ENCODE measurements around the gene ETV3L. TPM values are rescaled to one million over a fixed set of nuclear protein-coding genes. Genes with fewer than 3 reads are reported as not detected.
A peak's percentile ranks its signal among the peaks of the same experiment; 100 is the strongest.

ETV3L gene
- not detected for polyA plus RNA-seq (ENCODE audit: insufficient read length)
- long read RNA-seq, donor 1: 0 reads
- long read RNA-seq, donor 2: 0 reads
- long read RNA-seq, donor 3: 0 reads
- long read RNA-seq, donor 4: 0 reads
- long read RNA-seq, donor 5: 0 reads
- long read RNA-seq, donor 6: 0 reads
- long read RNA-seq, donor 7: 0 reads
- long read RNA-seq, donor 8: 0 reads

DNA sequence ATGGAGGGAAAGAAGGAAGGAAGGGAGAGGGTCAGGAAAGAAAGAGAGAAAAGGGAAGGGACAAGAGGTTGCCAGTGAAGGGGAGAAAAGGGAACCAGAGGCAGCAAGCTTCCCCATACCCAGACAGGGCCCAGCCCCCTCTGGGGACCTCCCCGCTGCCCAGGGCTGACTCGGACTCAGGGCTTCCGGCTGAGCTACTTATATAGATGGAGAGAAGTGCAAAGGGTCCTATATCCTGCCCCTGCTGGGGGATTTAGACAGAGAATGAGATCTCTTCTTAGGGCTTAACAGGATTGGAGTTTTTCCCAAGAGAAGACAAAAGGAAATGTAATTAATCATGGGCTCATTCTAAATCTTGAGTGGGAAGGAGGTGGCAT lies at the start of gene ETV3L:
Gene ETV3L (minus strand): TSS at position 176 of the 377 bp plus-strand sequence. CDS start 285 bp downstream, outside the sequence.
- no peak for DNase-seq

DNA sequence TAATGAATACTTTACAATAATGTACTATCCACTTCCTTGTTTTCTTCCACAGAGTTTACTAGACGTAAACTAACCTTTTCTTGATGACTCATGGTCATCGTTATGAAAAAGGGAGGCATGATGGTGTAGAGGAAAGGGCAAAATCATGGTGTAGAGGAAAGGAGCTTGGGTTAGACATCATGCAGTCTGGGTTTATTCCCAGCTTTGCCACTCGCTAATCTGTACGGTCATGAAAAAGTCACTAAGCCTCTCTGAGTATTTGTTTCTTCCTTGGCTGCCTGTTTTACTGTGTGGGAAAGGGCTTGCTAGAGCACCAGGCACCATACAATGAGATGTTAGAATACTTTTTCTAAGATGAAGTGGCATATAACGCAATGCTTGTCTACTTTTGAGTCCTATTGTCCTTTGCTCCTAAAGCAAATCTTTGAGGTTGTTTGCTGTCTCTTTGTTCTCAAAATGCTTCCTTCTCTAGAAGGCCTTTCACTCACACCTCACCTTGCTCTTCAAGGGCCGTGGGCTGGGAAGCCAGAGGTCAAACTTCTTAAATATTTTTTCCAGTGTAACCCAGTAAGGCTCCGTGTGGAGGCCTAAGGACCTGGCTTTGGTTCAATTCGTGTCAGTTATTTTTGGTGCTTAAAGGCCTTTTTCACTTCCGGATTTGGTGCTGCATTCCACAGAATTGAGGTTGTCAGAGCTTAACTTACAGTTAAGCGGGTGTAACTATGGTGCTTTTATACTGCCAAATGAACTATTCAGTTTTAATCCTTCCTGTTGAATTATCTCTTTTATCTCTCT lies 48.5 kb upstream of the ETV3L start:
- DNase-seq: no peak

DNA sequence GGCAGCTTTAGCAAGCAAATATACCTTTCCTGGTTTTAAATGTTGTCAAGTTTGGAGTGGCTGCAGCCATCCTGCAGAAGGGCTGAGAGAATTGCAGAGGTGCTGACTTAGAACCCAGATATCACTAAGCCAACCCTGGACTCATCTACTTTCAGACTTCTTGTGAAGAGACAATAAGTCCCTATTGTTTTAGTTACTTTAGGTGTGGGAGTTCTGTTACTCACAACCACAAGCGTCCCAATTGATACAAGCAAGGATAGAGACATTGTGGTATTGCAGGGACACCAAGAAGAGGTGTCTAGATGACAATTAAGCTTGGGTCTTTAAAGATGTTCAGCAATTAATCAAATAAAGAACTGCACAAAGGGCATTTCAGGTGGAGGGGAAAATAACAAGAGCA lies 47.4 kb upstream of the ETV3L start:
- DNase-seq: no peak

DNA sequence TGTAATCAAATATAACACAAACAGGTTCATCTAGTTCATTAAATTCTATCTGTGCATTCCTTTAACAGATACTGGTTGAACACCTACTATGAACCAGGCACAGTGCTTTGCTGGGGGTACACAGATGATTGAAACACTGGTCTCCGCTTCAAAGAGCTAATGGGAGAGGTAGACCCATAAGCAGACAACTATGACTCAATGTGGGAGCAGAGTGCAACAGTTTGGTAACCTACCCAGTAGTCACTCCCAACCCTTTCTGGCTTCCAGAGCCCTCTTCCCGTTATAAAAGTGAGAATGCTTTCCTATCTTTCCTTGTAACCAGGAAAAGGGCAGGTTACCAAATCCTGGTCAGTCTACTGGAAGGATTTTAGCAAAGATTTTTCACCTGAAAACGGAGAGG lies 46.6 kb upstream of the ETV3L start:
- DNase-seq: no peak

DNA sequence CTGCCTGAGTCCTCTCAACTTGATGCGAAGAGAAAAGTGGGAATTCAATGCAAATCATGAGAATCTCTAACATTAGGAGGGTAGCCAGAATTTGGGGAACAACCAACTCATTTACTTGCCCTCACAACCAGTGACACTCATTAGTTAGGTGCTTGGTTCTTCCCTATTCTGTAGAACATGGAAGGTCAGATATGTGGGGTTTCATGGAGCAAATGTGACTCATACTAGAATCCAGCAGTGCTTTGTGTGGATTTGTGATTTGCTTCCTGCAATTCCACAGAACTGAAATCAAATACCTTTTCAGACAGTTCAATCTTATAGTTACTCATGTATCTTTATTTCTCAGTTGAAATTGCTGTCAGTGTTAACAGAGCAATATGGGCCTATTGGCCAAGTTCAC lies 45.5 kb upstream of the ETV3L start:
- no peak for DNase-seq

DNA sequence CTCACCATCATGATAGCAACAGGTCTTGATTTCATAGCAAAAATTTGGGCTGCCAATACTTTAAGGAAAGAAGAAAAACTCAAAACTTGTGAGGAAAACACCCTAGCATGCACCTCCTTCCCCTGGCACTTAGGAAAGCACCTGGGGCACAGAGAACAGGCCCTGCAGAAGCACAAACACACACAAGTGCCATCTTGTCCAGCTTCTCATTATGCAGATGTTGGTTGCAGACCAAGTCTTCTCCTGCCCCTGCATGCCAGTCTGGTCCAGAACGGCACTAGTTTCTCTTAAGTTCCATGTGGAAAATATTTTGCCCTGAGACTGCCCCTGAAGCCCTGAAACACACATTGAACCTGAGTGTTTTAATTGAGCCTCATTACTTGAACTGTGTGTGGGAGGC lies 44.9 kb upstream of the ETV3L start:
- DNase-seq: no peak

DNA sequence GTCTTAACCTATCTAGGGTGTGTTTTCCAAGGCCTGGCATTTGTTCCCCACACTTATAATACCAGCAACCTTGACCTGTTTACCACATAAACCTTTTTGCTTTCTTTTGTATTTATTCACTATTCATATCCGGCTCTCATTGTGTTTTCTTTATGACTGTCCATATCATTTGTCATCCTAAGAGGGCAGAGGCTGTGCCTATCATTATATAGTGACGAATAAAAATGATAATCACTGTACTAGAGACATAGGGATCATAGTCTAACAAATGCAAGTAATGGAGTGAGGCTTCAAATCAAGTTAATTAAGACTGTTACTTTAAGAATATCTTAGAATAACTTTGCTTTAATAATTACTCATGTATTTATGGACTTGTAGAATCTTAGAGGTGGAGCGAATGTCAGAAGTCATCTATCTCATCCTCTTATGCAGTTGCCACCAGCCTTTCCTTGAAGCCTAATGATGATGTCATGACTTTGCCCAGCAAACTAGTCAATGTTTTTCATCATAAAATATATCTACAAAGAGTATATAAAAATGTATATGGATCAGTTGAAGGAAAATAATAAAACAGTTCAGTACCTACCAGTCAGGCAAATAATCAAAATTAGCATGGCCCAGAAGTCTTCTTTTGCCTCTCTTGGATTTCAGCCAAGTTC lies 43.3 kb upstream of the ETV3L start:
- DNase-seq: no peak

DNA sequence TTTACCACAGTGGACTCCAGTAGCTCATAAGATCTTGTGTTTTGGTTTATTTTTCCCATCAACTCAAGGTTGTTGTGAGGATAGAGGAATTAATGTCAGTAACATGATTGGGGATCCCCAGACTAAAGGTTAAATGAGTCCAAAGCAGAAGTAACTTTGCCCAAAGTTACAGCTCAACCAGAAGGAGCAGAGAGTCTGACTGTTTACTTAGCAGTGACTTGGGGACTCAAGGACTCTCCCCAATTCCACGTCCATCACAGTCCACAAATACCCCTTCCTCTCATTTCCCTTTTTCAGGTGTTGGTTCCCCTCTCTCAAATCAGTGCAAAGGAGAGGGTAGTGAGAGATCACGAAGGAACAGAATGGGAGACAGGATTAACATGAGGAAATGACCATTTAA lies 42.6 kb upstream of the ETV3L start:
- no peak for DNase-seq

DNA sequence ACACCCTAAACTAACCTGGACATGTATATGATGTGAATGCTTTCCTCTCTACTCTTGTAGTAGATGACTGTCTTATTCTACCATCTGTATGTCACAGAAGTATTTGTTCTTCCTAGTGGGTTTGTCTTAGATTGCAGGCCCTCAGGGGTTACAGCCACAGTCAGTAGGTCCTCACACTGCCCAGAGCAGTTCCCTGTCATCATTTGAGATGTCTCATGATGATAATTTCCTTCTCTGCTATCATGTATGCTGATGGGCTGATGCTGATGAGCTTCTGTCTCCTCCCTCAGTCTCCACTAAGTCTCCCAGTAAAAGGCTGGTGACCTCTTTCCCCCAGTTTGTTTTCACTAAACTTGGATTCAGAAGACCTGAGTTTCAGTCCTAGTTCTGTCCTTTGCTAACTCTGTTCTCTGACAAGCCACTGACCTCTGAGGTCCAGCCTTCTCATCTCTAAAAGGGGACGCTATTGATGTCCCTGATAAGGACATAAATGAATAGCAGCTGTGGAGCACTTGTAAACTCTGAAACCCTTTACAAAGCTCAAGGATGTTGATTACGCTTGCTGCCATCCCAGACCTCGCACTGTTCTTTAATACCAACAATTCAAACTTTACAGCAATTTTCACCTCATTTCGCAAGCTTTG lies 41.7 kb upstream of the ETV3L start:
- DNase-seq: no peak

DNA sequence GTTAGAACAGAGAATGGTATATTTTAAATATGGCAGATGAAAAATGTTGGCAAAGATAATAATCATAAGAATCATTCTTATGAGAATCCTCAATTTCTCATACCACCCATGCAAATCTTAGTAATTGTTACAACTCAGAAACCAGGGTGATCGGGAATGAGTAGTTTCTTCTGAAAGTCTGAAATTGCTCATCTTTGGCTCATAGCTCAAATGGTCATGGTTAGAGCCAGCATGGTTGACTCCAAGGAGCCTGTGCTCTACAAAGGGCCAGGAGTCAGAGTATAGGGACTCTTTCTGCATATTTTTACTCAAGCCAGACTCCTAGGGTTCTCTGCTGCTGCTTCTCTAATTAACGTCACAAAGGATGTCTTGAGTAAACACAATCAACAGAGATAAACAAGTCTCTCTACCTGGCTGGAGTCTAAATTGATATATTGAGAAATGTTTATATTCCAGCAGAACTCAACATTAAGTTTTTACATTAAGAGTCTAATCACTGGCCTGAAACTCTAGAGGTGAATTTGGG lies 40.5 kb upstream of the ETV3L start:
- no peak for DNase-seq

DNA sequence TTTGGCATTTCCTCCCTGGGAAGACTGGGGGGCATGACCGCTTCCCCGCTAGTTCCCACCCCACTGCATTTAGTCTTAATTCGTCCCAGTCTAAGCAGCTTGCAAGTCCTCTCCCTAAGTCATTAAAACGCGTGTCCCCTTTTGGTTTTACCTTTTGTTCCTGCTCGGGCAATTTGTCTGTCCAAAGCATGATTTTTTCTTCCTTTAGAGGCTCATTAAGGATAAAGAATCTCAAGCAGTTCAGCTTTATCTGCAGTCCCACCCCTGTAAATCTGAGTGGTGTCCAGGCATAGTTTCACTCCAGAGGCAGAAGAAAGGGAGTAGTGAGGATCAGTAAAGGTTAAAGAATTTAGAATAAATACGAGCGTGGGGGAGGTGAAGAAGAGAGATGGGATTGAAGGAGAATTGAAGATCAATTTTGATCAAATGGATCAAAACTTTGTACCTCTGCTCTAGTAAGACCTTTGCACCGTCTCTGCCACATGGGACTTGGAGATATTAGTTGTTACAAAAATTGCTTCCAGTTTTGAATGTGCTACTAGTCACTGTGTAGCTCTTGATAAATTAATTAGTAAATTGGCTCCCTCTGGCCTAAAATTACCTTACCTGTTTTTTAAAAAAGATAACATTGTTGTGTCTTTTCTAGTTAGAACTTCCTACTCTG lies 39.6 kb upstream of the ETV3L start:
- DNase-seq: no peak

DNA sequence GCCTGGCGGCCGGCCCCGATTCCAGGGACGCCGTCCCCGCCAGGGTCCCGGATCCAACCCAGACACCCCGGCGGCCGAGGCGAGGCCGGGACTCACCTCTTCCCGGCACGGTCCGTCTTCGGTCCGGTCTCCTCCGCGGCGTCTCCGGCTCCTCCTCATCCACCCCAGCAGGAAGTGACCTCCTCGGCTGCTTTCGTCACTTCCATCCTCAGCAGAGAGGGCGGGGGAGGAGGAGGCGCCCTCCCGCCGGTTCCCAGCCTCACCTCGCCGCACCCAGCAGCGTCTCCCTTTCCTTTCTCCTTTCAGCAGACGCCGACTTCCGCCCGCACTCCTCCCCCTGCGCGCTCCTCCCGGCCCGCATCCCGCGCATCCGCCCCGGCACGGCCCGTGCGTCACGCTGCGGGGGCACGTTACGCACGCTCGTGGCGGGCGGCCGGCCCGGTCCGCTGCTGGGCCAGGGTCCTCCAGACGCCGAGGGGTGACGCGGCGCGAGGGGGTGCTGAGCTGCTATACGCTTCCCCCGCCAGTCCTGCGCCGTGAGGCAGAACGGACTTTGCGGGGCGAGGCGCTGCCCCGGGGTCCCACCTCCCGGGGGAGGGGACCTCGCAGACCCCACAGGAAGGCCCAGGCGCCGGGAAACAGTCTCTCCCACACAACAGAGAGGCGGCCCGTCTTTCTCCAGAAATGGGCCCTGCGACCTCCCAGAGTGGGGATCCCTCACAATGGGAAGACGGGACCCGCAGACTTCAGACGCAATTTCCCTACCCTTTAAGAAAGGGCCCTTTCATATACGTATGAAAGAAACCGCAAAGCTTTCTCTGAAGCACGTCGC lies 38.8 kb upstream of the ETV3L start, which contains the start of gene ETV3:
Gene ETV3 (minus strand): TSS at position 176 of the 832 bp plus-strand sequence. CDS start 2,043 bp downstream, outside the sequence.
- DNase-seq: peak; percentile 90

DNA sequence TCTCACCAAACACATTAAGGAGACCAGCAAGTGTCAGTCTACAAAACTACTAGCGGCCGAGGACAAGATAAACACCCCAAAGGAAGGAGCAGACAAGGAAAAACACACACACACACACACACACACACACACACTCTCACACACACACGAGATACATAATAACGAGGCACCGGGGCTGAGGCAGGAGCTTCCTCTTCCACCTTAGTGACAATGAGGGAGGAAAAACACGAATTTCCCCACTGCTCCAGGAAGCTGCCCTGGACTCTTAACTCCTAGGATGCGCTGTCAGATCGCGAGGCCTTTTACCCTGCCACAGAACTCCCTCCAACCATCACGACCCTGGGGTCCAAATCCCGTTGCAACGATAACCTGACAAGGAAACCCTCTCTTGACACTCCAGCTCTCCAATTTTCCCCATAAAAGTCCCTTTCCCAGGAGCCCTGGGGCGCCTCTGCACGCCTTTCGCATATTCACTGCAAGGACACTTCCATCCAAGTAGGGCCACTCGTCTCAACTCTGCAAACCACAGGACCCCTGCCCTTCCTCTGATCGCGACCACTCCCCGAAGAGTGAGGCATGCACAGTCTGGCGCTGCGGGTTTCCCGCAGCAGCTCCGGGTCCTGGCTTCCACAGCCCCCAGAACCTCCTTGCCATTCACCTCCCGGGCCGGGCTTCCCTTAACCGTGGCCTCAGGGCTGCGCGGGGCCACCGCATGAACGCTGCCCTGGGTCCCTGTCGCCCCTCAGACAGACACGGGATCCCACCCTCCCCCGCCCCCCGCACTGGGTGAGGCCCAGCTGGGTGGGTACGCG lies 38.0 kb upstream of the ETV3L start:
- no peak for DNase-seq

DNA sequence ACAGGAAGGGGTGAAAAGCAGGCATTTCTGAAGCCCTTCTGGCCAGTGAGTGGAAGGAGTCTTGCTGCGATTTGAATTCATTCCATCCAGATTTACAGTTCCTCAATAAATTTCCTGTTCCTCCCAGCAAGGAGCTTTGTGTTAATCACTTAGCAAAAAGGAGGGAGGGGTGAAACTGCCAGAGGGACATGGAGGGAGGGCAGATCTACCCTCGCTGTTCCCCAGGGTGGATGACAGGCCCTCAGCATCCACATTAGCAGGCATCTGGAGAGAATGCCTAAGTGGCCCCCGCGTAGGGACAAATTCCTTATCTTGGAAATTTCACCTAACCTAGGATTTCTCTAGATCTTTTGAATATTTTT lies 37.4 kb upstream of the ETV3L start:
- no peak for DNase-seq

DNA sequence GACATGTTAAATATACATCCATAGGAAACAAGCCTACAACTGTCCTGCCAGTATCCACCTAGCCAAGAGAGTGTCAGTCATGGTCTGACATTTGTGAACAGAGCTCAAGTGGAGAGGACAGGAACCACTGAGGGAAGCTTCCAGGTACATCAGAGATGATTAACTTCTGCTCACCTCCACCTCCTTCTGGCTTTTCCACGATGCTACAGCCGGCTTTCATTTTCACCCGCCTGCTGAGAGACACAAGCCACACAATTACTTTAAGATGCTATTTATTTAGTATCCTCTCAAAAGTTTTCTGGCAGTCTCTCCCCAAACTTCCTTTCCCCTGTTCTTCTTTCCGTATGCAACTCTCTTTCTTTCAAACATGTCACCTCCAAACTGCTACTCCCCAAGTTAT lies 36.5 kb upstream of the ETV3L start:
- DNase-seq: no peak

DNA sequence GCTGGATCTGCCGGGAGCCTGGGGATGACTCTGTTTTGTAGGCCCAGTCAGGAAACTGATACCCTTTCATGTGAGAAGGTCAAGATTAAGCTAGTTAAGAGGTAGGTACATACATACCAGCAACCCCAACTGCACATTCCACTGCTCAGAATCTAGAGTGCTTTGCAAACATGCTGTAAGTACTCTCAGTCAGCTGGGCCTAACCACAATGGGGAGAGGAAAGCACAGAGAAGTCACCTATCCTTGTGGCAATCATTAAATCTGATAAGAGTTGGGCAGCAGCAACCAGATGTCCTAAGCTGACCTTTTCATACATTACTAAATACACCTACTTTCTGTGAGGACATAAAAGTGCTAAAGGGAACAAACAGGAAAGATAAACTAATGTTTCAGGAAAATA lies 36.0 kb upstream of the ETV3L start:
- DNase-seq: no peak

DNA sequence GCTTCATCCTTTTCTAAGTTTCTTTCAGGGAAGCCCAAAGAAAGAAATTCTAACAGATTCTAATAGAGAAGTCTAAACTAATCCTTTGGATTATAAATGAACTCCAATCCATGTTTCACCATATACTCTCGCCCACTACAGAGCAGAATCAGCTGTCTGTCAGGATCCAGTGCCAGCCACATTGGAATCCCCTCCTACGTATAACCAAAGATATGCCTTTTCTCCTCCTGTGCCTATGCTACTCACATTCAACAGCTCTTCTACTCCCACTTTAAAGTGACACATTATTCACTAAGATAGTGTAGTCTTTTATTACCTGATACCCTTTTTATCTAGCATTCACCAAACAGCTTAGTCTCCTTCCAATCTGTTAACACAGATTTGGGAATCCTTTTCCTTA lies 35.5 kb upstream of the ETV3L start:
- no peak for DNase-seq

DNA sequence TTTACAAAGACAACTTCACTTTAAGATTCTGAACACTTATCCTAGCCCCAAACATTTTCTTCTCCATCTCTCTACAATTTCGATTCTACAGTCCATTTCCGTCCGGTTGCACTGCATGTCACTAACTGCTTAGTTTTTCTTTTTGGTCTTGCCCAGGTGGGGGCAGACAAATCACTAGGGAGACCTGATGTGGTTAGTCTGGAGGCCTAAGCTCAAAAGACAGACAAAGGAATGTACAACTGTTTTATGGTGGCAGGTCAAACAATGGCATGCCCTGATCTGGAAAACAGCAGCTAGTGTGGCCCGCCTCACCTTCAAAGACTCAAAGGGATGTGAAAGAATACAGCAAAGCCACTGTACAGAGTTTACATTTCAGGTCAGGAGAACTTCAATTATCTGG lies 34.8 kb upstream of the ETV3L start:
- DNase-seq: no peak

DNA sequence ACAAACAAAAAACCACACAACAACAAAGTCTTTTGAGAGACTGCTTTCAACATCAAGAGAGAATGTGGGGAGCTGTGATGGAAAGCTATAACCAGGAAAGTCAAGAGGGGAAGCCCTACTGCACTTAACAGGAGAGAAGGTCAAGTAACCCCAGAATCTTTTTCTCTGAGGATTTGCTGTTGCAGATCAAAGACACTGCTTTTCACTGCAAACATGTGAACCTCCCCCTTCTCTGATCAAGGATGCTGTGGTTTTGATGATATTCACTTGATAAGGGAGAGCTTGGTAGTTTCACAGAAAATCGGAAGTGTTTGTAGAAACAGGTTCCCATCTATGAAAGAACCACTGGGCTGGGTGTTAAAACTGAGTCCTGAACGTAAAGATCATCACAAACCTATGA lies 33.8 kb upstream of the ETV3L start:
- DNase-seq: no peak

DNA sequence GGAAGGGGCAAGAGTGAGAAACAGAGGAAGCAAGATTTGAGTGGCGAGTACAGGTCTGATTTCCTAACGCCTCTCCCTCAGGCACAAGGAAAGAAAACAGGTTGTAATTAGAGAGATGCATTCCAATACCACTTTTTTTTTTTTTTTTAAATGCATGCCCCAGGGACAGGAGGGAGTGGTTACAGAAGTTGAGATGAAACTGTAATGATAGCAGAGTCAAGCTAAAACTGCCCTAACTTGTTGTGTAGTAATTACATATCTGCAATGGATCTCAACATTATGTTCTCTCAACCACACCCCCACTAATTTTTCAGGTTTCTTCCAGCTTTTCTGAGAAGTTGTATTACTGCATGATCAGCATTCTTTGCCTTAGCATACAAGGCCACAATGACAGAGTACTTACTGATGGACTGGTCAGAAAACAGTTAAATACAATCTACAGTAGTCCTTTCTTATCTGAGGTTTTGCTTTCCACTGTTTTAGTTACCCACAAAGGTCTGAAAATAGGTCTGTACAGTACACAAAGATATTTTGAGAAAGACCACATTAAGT lies 33.1 kb upstream of the ETV3L start:
- DNase-seq: no peak

All from left kidney (tissue), 8 donors.